Fibroblast of gingiva (primary cell): ENCODE measurements around the gene EFHC2.
"Not testable (repeated sequence)": the region's sequence is repeated elsewhere in the genome, so short reads cannot be mapped to it uniquely, and the experiment has no call there.

Source experiments
- DNase-seq: peaks from one replicate; pipeline ENCODE4 v3.0.0-alpha.2; 2011; ENCODE audit warnings: low read depth

Gene EFHC2

DNA sequence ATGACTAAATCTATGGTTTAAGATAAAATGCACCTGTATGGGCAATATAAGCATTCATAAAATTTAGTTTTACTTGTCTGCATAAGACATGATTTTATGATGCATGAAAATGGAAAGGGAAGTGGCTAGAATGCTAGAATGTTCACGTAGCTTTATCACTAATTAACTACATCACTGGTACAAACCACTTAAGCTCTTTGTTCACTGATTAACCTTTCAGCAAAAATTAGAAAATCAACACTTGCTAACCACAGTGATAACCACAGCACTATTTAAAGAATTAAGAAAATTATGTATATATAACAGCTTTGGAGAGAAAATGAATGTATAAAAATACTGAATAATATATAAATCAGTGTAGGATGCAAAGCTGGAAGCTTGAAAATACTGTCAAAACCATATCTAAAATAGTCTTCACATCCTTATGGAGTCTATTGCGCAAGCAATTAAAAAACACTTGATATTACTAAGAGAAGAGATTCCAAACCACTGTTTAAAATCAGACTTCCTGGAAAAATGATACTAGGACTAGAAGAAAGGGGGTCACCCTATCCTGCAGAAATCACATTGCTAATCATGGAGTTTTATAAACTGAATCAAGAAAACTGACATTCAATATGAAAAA lies 51.9 kb downstream of the EFHC2 start:
- no peak for DNase-seq

GRCh38 chrX:44290718-44291117 lies 52.8 kb downstream of the EFHC2 start:
- DNase-seq = no peak

GRCh38 chrX:44282753-44283152 lies 60.7 kb downstream of the EFHC2 start:
- DNase-seq = no peak

DNA sequence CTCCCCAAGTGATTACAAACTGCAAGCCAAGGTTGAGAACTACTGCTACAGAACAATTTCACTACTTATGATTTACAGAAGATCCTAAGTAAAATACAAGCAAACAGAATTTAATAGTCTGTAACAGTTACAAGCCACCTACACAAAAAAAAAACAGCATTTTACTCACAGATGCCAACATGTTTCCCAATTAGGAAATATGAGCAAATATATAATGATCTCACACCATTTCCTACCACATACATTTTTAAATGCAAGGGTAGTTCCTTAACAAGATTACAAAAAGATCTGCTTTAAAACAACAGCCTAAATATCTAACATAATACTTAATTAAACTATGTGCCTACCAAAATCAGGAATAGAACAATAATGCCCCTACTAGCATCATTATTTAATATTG lies 63.4 kb downstream of the EFHC2 start:
- DNase-seq = no peak

- no peak for DNase-seq
Measured at GRCh38 chrX:44274096-44274495, 69.4 kb downstream of the EFHC2 start.

DNA sequence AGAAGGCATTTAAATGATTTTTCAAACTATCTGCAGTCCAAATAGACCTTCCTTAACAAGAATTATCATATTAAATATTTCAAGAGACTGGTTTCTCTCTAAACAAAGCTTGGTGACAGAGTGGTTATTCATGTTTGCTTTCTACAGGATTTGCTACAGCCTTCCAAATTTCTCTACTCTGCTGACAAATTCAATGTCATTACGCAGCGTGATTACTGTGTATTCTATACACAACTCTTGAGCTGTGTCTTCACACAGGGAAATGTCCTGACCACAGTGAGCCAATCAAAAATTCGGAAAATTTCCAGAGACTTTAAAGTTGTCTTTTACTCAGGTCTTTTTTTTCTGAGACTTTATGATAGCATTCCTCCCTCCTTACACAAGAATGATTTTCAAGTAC lies 75.6 kb downstream of the EFHC2 start:
- no peak for DNase-seq

DNA sequence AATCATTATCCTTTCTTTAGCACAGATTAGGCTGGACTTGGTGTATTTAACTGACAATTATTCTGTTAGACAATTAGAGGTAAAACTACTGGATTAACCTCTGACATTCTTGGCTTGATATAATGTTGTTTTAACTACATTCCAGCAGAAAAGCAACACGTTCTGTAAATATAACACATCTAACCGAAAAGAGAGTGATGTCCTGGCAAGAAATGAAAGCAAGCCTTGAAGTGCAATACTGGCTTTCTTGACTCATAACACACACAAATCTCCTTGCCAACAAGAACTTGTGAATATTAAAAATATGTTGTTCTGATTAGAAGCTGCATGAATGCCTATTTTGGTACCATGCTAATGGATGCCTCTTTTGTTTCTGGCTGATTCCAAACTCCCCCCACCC lies 76.4 kb downstream of the EFHC2 start:
- DNase-seq = no peak

DNA sequence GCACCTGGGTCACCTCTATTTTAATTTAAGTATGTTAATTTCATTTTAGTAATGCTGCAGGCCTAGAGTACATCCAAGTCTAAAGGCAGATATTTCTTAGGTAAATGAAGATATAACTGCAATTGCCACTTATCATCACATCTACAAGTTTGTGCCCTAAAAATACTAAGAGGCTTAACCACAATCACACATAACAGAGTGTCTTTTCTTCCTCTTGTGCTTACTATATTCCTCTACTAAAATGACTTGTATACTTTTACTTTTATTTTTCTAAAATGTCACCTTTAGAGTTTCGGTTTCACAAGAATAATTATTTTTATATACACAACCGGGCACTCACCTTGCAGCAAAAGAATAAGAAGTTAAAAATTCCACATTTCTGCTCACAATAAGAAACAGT lies 77.9 kb downstream of the EFHC2 start:
- no peak for DNase-seq

DNA sequence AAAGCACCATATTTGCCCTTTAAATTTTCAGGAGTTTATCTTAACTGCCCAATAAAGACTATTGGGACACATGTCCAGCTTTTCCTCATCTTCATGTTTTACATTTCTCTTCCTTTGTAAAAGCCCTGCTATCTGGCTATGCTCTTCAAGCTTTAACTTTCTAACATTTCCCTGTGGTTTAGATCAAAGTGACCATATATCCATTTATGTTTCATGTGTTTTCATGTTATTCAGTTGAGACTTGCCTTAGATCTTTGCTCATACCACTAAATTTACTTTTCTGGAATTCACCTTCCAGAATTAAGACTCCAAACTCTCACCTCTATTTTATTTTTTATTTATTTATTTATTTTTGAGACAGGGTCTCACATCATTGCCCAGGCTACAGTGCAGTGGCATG lies 78.5 kb downstream of the EFHC2 start:
- DNase-seq = no peak

GRCh38 chrX:44261286-44261685 lies 82.2 kb downstream of the EFHC2 start:
- no peak for DNase-seq

DNA sequence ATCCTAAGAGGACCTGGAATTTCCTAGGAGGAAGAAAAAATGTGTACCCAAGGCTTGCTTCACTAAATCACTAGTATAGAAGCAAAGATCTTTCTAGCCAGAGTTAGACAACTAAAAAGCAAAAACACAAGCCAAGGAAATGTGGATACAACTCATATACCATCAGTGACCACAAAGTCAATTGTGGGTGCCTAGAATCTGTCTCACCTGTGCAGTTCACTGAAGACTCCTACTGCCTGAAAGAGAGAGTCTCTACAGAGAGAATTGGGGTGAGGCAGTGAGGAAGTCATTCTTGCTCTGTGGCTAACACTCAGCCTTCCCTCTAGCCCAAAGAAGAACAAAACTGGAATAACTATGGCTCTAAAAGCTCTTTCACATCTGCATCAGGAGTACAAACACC lies 82.9 kb downstream of the EFHC2 start:
- DNase-seq = no peak

DNA sequence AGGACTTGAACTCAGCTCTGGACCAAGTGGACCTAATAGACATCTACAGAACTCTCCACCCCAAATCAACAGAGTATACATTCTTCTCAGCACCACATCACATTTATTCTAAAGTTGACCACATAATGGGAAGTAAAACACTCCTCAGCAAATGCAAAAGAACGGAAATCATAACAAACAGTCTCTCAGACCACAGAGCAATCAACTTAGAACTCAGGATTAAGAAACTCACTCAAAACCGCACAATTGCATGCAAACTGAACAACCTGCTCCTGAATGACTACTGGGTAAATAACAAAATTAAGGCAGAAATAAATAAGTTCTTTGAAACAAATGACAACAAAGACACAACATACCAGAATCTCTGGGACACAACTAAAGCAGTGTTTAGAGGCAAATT lies 87.7 kb downstream of the EFHC2 start:
- not testable (repeated sequence) for DNase-seq

DNA sequence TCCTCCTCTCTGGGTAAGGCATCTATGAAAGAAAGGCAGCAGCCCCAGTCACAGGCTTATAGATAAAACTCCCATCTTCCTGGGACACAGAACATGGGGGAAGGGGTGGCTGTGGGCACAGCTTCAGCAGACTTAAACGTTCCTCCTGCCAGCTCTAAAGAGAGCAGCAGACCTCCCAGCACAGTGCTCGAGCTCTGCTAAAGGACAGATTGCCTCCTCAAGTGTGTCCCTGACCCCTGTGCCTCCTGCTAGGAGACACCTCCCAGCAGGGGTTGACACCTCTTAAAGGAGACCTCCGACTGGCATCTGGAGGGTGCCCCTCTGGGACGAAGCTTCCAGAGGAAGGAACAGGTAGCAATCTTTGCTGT lies 89.9 kb downstream of the EFHC2 start:
- DNase-seq = no peak

GRCh38 chrX:44252688-44253574 lies 90.5 kb downstream of the EFHC2 start:
- peak; percentile 26 for DNase-seq

DNA sequence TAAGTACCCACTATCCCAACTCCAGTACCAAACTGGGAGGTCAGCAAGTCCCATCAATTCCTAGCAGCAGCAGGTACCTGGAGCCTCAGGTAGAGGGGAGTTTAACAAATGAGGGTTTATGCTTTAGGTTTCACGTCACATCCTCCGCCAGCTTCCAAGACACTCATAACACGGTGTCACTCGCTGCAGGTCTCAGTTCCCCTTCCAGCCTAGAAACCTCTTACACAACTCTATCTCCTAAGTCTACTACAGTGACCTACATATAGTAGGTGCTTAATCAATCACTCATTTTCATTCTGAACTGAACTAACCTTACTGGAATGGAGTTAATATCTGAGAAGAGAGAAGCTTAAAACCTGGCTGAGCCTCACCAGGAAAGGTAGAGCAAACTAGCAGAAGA lies 96.0 kb downstream of the EFHC2 start:
- DNase-seq = no peak

- DNase-seq = no peak
Measured at GRCh38 chrX:44246826-44247225, 96.6 kb downstream of the EFHC2 start.

DNA sequence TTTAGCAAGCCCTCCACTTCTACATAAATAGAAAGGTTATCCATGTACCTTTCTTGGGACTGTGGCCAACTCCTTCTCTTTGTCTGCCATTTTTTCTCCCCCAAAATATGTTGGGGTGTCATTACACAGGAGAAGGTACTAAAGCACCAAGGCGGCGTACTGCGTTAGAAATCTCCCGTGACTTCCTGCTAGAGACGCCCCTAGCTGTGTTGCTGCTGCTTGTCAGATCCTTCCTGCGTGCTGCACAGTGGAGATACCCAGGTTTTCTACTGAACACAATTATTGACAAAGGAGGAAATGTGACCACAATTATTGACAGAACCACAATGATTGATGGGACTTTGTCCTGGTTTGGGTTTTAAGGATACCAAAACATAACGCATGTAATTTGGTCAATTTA lies 97.7 kb downstream of the EFHC2 start:
- DNase-seq = no peak

GRCh38 chrX:44244008-44244407 lies 99.5 kb downstream of the EFHC2 start:
- DNase-seq = peak; percentile 8

GRCh38 chrX:44241546-44241945 lies 101.9 kb downstream of the EFHC2 start:
- no peak for DNase-seq

GRCh38 chrX:44240036-44240435 lies 103.4 kb downstream of the EFHC2 start:
- no peak for DNase-seq

- DNase-seq = no peak
Measured at GRCh38 chrX:44239036-44239435, 104.4 kb downstream of the EFHC2 start.

GRCh38 chrX:44235534-44235933 lies 107.9 kb downstream of the EFHC2 start:
- no peak for DNase-seq

DNA sequence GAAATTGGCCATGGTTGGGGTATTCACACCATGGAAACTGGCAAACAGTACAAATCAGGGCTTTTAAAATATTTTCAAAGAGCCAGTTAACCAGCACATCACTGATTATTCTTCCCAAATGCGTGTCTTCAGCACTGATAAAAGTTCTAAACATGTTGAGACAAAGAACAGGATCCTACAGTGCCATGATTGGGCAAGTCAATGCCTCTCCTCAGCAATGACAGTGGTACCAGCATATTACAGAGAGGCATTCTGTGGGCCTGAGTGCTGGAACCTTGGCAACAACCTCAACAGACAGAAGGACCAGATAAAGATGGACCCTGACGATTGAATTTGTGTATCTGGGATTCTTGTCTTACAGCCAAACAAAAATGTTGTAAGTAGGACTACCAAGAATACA lies 108.9 kb downstream of the EFHC2 start:
- DNase-seq = no peak

DNA sequence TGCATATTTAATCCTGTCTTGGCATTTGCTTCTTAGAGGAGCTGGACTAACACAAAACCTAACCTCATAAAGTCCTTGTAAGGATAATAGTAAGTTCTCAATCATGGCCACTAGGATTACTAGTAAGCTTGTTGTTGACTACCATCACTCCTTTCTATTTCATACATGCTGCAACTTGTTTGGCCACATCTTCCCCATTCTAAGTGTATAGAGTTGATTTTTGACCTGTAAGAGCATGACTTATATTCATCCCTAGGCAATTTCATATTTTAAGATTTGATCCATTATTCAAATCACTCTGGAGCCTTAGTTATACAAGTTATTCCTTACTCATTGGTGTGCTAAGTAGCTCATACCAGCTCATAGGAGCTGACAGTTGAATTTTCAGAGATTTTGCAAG lies 109.4 kb downstream of the EFHC2 start:
- DNase-seq = no peak
